ENCODE results near the gene EQTN.

EQTN gene

DNA sequence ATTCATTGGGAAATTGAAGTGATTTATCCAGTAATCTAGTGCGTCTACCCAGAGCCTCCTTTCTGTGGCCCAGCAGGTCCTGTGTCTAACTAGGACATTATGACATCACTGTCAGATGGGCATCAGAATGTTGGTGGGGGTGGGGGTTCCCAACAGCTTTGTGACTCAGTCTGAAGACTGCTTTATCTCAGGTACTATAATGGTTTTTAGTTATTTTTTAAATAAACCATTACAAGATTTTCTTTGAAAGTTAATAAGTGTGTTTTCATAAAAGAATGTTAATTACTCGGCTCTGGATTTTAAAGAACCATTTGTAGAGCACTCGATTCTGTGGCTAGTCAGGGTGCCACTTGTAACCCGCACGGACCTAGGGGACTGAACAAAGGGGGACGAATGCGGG is at the start of gene EQTN:
Gene EQTN (minus strand): TSS at position 101 of the 400 bp plus-strand sequence. CDS start 95 bp downstream, at position 6.
- DNase-seq (ENCODE audit: low read depth) = no peak

DNA sequence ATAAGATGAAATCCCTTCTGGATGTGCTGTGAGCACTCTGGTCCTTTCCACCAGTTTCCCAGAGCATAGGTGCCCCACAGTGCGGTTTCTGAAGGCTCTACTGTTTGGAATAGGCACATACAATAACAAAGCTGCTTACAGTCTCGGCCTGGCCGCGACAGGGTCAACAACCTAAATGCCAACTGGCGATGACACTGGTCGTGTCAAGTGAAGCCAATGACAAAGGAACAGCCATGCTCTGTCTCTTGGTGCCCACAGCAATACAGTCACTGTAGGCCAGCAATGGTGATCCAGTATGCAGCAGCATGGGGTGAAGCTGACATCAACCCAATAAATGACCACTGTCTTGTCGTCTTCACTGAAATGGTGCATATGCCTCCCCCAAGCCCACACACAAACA is 47.8 kb upstream of the EQTN start:
- no peak for DNase-seq (ENCODE audit: low read depth)

DNA sequence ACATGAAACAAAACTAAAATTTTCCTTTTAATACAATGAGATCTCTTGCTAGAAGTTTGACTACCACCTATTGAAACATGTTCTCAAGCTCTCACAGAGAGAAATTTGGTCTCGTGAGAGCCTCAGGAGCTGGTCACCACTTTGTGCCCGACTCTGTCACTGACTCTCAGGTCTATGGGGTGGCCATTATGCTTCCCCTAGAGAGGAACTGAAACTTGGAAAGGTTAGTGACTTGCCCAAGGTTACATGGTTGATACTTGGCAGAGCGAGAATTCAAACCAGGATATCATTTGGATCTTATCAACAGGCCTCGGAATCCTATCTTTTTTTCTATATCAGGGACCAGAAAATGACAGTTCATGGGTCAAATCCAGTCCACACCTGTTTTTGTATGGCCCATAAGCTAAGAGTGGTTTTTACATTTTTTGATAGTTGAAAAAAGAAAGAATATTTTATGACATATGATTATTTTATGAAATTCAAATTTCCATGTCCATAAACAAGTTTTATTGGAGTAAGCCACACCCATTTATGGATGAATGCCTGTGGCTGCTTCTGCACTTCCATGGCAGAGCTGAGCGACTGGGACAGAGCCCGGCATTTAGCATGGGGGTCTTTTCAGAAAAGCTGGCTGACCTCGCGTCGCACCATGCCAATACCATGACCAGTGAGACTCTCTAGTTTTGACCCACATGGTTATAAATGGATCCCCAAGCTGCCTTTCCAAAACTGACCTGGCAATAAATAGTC is 44.8 kb upstream of the EQTN start:
- DNase-seq (ENCODE audit: low read depth) = no peak

DNA sequence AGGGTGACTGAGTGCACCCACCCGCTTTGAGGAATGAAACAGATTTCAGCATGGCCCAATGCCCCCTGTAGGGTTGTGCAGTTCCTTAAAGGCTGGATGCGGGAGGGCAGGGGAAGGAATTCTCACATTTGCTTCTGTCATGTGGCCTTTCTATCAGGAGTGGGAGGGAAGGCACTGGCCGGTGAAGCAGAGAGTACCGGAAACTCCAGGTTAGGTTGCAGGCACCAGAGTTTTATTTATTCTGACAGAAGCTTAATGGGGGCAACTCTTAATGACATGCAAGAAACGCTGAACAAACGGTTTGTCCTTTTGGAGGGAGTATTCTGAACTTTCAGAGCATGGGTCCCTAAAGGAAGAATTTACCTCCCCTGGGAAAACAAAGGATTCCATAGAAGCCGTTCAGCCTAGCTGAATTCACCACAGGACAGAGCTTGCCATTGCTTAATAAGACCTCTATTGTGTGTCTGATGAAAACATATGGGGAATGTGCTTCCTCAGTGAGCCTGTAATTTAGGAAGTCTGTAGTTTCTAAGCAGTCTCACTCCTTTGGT is 44.1 kb upstream of the EQTN start:
- no peak for DNase-seq (ENCODE audit: low read depth)

DNA sequence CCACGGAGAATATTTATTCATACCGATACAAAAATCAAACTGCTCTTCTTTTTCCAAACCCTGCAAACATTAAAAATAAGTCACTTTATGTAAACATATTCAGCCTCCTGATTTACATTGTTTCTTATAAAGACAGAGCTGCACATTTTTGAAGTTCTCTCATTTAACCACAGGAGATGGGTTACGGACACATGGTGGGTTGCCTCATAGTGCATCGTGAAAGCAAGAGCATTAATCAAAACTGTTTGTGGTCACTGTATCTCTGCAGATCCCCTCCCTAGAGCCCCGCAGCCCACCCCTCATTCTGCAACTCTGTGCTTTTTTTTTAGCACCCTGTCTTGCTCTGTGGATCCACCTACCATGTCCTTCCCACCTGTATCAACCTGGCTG is 43.3 kb upstream of the EQTN start:
- peak; percentile 27 for DNase-seq (ENCODE audit: low read depth)

DNA sequence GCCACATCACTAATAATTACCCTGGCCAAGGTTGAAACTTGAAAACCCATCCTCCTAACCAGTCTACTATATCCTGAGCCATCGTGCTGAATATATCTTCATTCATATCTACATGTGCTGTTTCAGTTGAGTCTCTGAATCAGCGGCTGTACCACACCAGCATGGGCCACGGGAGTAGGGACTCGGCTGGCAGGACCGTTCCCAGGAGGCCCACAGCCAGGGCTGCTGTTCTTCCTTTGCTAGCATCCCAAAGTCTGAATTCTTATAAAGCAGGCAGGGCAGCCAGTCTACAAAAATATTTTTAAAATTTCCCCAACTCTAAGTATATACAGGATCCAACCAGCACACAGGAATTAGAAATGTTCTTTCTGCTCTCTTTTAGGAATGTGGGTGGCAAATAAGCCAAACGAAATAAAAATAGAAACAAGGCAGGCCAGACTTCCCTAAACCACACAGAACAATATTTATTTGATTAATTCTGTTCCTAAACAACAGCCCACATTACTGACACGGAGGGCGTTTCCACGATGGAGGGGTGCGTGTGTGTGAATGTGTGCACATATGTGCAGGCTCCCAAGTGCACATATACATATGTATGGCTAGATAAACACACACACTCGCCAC is 42.8 kb upstream of the EQTN start:
- peak; percentile 8 for DNase-seq (ENCODE audit: low read depth)

DNA sequence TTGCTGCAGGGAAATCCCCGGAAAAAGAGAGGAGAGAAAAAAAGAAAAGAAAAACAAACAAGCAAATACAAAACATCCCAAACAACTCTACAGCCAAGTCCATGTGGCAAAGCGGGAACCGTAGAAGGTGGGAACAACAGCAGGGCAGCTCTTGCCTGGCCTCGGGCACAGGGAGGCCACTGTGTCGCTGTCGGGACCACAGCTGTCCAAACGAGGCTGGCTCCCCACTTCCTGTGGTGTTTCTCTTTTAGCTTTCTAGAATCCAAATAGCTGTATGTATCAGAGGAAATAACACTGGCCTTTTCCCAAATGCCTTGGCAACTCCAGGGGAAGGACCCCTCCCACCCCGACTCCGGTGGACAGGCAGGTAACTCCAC is 41.6 kb upstream of the EQTN start:
- DNase-seq (ENCODE audit: low read depth) = no peak

DNA sequence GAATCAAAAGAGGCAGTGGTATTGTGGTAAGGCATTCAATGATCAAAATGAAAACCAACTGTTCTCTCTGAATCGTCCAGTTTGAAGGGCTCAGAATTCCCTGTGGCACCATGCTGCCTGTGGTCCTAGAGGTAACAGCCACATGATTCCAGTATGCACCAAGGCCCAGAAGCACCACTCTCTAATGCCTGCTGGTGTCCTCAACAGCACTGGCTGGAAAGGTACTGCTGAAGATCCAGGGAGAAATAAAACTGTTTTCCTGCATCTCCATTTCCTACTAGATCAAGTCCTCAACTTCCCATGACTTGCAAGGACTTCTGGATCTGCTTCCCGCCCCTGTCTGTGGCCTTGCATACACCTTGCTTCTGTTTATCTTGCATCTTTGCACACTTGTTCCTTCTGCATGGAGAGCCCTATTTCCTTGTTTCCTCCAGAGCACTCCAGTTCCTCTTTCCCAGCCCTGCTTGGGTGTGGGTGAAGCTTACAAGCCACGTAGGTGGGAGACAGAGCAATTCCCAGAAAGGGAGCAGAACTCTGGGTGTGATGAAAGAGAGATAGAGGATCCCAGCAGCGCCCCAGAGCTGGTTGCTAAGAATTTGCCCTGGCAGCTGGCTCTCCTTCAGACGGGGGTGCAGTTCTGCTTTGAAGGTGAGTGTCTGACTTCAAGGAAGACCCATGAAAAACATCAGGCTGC is 41.0 kb upstream of the EQTN start:
- DNase-seq (ENCODE audit: low read depth) = no peak

DNA sequence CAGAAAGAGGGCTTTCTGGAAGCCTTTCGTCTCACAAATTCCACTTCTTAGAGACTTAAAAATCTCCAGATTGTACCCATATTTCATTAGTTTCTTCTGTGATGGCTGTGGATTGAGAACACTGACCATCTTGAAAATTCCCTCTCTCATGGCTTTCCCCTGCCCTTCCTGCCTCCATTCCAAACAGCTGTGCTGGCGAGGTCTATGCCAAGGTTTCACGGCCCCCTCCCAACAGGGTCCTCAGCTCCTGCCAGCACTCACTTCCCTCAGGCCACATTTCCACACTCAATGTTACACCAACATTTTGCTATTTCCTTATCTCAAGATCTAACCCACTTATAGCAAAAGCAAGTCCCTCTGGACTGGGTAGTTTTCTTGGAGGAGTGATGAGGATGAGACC is 40.3 kb upstream of the EQTN start:
- DNase-seq (ENCODE audit: low read depth) = no peak

DNA sequence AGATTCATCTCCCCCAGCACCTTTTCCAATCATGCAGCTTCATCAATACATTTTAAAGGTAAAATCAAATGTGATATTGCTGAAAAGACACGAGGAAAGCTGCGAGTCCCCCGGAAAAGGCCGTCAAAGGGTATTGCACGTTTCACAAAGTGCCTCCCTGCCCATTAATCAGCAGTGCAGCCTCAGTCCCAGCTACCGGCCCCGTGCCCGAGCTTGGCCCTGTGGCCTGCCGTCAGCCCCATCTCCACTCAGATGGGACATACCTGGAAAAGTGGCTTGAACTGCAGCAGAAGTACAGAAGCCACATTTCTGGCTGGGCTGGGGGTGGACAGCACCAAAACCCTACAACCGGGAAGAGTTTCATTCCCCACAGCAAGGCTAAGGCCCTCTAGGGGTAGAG is 39.9 kb upstream of the EQTN start:
- DNase-seq (ENCODE audit: low read depth) = no peak

DNA sequence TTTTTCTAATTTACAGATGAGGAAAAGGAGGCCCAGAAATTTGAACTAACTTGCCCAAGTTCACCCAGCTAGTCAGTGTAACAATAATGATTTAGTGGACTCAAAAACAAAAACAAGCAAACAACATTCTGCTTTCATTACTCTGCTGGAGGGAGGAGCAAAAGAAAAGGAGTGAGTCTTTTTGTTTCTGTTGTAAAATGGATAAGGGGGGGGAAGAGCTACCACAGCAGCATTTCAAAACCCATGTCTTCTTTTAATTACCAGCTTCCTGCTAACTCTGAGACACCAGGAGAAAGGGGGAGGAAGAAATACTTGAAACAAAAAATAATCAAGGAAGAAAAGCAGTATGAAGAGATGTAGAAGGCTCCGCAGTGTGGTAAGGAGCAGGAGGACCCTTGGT is 39.2 kb upstream of the EQTN start:
- DNase-seq (ENCODE audit: low read depth) = no peak

DNA sequence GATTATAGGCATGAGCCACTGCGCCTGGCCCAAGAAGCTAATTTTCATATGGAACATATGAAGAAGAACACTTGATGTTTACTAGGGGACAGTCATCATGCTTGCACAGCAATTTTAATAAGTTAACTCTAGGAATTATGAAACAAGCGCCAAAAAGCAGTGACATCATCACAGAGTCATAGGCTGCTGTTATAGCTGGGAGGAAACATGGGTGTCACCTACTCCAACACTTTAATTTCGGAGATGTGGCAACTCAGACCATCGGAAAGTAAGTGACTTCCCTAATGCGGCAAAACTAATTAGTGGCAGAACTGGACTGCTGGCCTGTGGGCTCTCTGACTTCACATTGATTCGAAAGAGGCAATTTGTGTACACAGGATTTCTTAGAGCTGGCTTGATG is 38.1 kb upstream of the EQTN start:
- DNase-seq (ENCODE audit: low read depth) = no peak

DNA sequence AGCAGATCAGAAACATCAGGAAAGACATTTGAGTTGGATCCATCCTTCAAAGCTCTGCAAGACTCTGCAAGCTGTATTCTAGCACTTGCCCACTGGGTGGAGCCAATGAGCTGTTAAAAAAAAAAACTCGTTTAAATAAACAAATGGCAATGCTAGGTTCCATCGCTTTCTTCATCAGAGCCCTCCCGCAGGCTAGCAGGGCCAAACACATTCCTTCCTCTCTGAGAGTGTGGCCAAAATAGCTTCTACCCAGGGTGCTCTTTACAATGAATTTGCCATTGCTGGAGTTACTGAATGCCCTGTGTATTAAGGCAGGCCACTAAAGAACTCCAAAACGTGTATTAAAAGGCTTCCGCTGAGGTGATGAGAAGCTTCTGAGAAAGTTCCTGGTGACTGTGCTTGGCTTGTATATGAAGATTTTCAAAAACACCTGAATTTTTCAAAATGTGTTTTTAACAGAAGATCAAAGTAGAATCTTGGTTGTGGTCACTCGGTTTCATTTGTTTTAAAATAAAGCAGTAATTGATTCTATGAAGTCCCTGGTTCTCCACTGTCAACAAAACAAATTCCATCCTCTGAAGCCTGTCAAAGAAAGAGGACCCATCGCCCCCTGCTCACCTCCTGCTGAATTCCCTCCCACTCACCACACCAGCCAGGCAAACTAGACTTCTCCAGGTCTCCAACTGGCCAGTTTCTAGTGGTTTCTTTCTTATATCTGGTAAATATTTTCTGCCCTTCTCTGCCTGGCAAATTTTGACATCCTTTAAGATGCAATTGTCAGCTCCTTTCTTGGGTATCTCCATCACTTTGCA is 36.5 kb upstream of the EQTN start:
- peak; percentile 65 for DNase-seq (ENCODE audit: low read depth)

DNA sequence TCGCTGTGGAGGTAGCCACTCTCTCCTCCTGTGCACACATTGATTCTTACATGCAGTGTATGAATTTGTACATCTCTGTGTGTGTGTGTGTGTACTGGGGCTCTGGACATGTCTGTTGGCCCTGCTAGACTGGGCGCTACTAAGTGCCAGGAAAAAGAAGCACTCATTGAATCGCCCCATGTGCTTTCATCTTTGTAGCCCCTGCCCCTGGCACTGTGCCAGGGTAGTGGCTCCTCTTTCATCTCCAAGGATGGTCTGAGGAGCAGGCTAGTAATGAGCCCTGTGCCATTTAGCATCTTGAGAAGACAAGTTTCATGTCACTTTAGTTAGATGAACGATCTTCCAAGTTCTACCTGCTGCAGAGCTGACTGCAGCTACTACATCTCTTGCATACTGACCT is 34.4 kb upstream of the EQTN start:
- no peak for DNase-seq (ENCODE audit: low read depth)

DNA sequence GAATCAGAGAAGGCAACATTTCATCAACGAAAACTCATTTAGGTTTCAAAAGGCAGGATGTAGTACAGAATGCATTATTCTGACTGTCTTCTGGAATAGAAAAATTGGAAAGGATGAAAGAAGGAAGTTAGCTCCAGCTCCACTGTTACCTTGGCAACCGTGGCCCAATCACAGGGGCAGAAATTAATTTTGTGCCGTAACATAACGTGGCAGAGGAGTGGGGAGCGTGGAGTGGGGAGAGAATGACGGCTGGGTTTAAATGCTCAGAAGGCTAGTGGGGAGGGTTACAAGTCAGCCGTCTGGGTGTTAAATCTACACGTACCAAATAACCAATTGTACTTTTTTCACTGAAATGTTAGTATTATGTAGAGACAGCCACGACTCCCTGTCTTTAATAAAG is 32.3 kb upstream of the EQTN start:
- no peak for DNase-seq (ENCODE audit: low read depth)

DNA sequence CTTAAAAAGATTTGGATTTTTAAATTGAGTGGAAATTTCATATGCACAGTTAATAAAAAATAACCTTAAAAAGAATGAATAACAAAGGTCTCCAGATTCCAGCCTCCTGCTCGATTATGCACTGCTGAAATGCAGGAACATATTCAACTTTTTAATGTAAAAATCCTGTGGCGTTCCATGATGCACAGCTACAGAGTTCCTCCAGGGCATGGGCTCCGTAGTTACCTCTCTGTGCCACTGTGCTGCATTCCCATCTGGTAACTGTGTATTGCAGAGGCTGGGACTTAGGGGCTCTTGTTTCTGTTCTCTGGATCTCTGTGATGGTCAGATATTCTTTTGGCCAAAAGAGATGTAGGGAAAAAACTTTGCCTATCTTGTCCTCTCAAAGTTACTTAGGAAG is 31.5 kb upstream of the EQTN start:
- no peak for DNase-seq (ENCODE audit: low read depth)

DNA sequence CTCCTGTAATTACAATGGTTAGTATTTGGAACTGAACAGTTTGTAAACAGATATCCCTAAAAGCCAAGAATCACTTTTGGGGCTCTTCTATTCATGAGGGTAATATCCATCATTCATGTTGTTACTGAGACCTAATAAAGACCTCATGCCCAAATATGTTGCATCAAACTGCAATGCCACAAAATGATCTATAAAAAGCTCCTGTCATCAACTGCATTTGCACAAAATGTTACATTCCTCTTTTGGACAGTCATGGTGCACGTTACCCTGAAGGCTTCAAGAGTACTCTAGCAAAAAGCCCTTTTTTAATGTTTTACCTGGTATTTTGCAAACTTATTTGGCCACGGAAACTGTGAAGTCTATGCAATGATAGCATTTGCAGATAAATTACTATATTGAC is 14.2 kb upstream of the EQTN start:
- DNase-seq (ENCODE audit: low read depth) = no peak

DNA sequence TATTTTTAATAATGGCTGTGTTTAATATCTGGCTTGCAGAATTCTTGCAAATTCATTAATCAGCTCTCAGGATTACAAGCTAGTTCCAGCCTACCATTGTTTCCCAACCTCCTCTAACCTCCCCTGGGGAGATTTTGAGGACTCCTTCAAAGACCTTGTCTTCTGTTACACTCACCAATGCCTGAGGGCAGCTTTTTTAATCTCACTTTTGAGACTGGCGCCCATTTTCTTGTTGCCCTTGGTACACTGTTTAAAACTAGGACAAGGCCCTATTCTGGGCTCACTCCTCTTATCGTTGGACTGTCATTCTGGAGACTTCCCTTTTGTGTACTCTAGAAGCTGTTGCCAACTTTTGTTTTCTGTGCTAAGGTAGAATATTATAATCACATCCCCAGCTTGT is 13.6 kb upstream of the EQTN start:
- no peak for DNase-seq (ENCODE audit: low read depth)

DNA sequence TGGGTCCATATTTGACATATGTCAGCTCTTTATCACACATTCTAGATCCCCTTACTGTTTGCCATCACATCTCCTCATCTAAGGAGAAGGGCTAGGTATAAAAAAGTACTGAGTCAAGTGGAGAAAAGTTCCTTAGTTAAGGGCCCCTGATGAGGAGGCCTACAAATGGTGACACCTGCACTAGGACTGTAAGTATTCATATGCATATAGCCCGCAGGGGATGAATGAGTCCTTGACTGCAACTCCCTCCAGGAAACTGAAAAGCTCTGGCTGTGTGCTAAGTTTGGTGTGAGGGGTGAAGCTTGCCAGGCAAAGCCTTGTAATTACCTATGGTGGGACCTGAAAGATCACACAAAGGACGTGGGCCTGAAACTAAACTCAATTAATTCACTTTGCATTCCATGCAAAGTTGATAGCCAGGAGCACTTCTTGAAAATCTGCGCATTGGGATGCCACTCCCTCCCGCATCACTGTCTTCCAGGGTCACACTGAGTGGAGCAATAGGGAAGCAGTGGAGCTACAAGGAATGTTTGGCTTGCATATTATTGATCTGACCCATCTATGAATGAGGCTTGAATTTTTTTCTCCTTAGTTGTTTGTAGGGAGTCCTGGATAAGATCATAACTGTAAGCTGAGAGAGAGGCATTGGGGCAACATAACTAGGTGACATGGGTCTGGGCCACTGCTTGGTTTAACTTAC is 11.9 kb upstream of the EQTN start:
- no peak for DNase-seq (ENCODE audit: low read depth)

DNA sequence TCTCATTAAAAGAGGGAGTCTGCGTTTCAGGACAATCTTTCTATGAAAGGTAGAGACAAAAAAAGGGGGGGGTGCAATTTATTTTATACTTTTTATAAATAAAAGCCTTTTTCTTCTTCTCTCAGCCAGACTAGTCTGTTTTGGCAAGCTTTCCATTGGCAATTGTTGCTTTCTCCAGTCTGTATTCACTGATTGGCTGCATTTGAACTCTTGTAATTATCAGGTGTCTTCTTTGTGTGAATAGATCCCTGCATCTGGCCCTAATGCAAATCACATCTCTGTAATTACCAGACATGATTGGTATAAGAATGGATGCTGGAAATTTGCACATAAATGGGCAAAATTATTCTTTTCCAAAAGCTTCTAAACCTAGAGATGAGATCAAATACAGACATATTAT is 7.6 kb upstream of the EQTN start:
- DNase-seq (ENCODE audit: low read depth) = no peak

DNA sequence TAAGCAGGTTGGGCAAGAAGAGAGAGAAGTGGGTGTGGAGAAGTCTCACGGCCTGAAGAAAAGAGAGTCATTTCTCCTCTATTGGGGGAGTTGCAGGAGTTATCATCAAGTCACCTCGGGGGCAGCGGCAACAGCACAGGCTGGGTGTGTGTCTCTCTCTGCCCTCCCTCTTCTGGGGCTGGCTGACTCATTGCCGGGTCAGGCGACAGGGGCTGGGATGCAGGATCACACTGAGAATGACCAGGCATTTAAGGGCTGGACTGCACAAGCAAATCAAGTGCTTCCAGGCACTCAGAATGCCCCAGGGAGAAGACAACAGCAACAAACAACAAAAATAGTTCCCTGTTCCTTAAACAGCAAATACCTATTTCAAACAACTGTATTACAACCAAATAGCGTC is 6.3 kb upstream of the EQTN start:
- DNase-seq (ENCODE audit: low read depth) = no peak

DNA sequence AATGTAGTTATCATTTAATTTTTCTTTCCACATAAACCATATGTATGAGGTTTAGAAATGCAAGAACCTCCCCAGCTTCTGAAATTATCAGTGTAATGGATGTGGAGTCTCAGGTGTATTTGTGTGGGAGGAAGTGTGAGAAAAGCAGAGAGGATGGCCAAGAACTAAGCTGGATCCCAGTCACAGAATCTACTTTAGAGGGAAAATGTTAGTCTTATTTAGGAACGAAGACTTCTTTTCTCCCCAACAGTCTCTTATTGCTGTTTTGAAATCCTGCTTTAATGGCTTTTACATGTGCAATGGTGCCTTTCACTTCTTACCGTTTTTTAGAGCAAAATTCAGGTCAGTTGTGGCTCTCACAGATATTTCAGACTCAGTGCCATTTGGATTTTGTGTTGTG is 3.0 kb downstream of the EQTN start:
- no peak for DNase-seq (ENCODE audit: low read depth)
